ENCODE results near the gene RHPN2. TPM values are rescaled to one million over a fixed set of nuclear protein-coding genes. Genes with fewer than 3 reads are reported as not detected.
"Not testable (repeated sequence)": the region's sequence is repeated elsewhere in the genome, so short reads cannot be mapped to it uniquely, and the experiment has no call there.

RHPN2 gene
- total and polyA plus RNA-seq, 8 donors, result 7.5 to 18.9 (median 8.2) TPM

DNA sequence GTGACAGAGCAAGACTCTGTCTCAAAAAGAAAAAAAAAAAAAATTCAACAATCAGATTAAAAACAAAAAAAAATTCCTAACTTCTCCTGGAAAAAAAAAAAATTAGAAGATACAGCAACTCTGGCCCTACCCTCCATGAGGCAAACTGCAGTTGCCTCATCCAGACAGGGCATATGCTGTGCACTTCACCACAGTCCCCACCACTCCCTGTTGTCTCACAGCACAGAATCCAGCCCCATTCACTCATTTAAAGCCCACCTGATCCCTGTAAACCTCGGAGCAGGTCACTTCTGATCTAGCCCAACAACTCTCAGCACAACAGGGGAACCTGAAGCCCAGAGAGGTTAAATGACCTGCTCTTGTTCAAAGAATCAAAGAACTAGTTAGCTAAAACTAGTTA lies 24.9 kb downstream of the RHPN2 start:
- Histone ChIP-seq H3K4me3 (no peak overlapping the region), H3K36me3 (no peaks in the 10 kb centered on the region), H3K4me1 (peaks cover 0 to 4% (median 0%) of the 10 kb centered on the region in 3 donors), H3K27me3 (no peaks in the 10 kb centered on the region), H3K27ac (peak overlapping the region; percentile 37 to 84 (median 66)), H3K9me3 (no peaks in the 10 kb centered on the region)
- ATAC-seq, result no peak
- TF ChIP-seq, protein P1, sequence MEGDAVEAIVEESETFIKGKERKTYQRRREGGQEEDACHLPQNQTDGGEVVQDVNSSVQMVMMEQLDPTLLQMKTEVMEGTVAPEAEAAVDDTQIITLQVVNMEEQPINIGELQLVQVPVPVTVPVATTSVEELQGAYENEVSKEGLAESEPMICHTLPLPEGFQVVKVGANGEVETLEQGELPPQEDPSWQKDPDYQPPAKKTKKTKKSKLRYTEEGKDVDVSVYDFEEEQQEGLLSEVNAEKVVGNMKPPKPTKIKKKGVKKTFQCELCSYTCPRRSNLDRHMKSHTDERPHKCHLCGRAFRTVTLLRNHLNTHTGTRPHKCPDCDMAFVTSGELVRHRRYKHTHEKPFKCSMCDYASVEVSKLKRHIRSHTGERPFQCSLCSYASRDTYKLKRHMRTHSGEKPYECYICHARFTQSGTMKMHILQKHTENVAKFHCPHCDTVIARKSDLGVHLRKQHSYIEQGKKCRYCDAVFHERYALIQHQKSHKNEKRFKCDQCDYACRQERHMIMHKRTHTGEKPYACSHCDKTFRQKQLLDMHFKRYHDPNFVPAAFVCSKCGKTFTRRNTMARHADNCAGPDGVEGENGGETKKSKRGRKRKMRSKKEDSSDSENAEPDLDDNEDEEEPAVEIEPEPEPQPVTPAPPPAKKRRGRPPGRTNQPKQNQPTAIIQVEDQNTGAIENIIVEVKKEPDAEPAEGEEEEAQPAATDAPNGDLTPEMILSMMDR (IDR thresholded peaks at IDR 0.05), result no peak
- WGBS, 2 donors, result 81 to 95% methylated on average over 1 of the region's 1 CpG
- FAIRE-seq, result no peak
- no peak for DNase-seq
- intact Hi-C loops (cut with DNase I), result no loop called here

DNA sequence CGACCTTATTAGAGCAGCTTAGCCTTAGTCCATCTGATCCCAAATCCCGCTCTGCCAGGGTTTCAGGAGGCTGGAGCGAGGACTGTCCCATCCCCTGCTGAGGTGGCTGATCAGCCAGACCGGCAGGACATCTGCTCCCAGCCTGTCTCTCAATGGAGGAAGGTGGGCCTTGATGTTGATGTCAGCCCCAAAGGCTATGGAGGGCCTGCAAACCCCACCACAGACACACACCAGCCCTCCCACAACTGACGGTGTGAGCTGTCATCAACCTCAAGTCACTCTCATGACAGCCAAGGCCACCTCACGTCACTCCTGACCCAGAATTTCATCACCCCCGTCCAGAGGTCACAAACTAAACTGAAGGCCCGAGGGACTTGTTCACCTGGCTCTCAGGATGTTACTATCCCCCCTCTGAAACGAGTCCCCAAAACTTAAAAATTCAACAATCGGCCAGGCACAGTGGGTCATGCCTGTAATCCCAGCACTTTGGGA lies 25.5 kb downstream of the RHPN2 start:
- DNase-seq (no peak), FAIRE-seq (no peak), ATAC-seq (no peak)
- Histone ChIP-seq H3K27me3 (no peaks in the 10 kb centered on the region), H3K9me3 (no peaks in the 10 kb centered on the region), H3K36me3 (no peaks in the 10 kb centered on the region), H3K27ac (peak overlapping the region in 3 of 4 donors; percentile 37 to 84 (median 80)), H3K4me3 (no peak overlapping the region), H3K4me1 (peaks cover 0 to 4% (median 0%) of the 10 kb centered on the region in 3 donors)
- 68% methylated on average over 10 of the region's 10 CpGs for WGBS, 2 donors
- TF ChIP-seq, protein P1 (IDR thresholded peaks at IDR 0.05), result no peak
- intact Hi-C loops (cut with DNase I), result no loop called here

DNA sequence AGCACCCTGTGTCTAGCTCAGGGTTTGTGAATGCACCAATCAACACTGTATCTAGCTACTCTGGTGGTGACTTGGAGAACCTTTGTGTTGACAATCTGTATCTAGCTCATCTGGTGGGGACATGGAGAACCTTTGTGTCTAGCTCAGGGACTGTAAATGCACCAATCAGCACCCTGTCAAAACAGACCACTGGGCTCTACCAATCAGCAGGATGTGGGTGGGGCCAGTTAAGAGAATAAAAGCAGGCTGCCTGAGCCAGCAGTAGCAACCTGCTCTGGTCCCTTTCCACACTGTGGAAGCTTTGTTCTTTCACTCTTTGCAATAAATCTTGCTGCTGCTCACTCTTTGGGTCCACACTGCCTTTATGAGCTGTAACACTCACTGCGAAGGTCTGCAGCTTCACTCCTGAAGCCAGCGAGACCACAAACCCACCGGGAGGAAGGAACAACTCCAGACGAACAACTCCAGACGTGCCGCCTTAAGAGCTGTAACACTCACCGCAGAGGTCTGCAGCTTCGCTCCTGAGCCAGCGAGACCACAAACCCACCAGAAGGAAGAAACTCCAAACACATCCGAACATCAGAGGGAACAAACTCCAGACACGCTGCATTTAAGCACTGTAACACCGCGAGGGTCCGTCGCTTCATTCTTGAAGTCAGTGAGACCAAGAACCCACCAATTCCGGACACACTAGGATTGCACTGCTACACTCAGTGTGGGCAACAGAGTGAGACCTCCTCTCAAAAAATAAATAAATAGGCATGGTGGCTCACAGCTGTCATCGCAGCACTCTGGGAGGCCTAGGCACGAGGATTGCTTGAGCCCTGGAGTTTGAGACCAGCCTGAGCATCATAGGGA lies 27.3 kb downstream of the RHPN2 start:
- intact Hi-C loops (cut with DNase I); FAIRE-seq; ATAC-seq; DNase-seq; H3K27me3 ChIP-seq; H3K36me3 ChIP-seq; H3K9me3 ChIP-seq; H3K4me3 ChIP-seq; H3K27ac ChIP-seq; H3K4me1 ChIP-seq: not testable (repeated sequence)
- WGBS, 2 donors, result 90 to 94% methylated on average over 18 of the region's 18 CpGs

DNA sequence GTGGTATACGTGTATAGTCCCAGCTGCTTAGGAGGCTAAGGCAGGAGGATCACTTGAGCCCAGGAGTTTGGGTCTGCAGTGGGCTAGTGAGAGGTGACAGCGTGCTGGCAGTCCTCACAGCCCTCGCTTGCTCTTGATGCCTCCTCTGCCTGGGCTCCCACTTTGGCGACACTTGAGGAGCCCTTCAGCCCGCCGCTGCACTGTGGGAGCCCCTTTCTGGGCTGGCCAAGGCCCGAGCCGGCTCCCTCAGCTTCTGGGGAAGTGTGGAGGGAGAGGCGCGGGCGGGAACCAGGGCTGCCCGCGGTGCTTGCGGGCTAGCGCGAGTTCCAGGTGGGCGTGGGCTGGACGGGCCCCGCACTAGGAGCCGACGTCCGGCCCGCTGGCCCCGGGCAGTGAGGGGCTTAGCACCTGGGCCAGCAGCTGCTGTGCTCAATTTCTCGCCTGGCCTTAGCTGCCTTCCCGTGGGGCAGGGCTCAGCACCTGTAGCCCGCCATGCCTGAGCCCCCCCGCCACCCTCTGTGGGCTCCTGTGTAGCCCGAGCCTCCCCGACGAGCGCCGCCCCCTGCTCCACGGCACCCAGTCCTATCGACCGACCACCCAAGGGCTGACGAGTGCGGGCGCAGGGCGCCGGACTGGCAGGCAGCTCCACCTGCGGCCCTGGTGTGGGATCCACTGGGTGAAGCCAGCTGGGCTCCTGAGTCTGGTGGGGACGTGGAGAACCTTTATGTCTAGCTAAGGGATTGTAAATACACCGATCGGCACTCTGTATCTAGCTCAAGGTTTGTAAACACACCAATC lies 28.1 kb downstream of the RHPN2 start:
- FAIRE-seq; intact Hi-C loops (cut with DNase I): not testable (repeated sequence)
- 95% methylated on average over 36 to 45 of the region's 45 CpGs for WGBS, 2 donors

DNA sequence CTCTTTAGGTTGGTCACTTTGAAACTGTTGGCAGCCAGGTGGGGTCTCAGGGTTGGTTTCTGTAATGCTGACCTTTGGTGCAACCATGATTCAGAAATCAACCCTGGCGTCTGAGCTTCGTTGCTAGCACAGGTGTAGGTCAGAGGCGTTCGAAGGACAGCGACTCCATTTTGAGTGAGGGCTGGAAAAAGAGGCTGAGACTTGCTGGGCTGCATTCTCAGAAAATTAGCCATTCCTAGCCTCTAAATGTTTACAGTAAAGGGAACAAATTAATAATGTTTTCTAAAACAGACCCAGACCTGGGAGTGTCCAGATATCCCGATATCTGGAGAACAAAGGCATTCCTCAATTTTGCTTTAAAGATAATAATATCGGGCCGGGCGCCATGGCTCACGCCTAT lies 29.2 kb downstream of the RHPN2 start:
- no peak for DNase-seq
- Histone ChIP-seq H3K9me3 (no peaks in the 10 kb centered on the region), H3K27ac (no peak overlapping the region), H3K4me3 (no peak overlapping the region), H3K27me3 (no peaks in the 10 kb centered on the region), H3K36me3 (no peaks in the 10 kb centered on the region), H3K4me1 (no peaks in the 10 kb centered on the region)
- intact Hi-C loops (cut with DNase I), result no loop called here
- TF ChIP-seq, protein P1 (IDR thresholded peaks at IDR 0.05), result no peak
- ATAC-seq, result no peak
- no peak for FAIRE-seq
- WGBS, 2 donors, result 85 to 88% methylated on average over 10 of the region's 10 CpGs

More for the DNA sequence above, 28.1 kb downstream of the RHPN2 start:
- not testable (repeated sequence) for H3K4me1 ChIP-seq, DNase-seq, ATAC-seq, H3K27me3 ChIP-seq, H3K9me3 ChIP-seq, H3K36me3 ChIP-seq, H3K27ac ChIP-seq, H3K4me3 ChIP-seq

All from pancreas (tissue), 10 donors.